Measurements from ENCODE around the gene C4A. TPM values are rescaled to one million over a fixed set of nuclear protein-coding genes. Genes with fewer than 3 reads are reported as not detected.
"Not testable (repeated sequence)": the region's sequence is repeated elsewhere in the genome, so short reads cannot be mapped to it uniquely, and the experiment has no call there.

C4A gene
- total and polyA plus RNA-seq, 12 donors, result 30.1 to 367 (median 57.4) TPM

DNA sequence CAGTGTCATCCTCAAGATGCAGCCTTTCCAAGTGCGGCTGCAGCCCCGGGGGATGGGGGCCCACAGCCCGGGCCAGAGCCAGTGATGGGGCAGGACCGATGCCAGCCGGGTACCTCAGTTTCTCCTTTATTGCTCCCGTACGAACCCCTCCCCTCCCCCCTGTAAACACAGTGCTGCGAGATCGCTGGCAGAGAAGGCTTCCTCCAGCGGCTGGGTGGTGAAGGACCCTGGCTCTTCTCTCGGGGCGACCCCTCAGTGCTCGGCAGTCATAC lies 59.1 kb downstream of the C4A start:
- intact Hi-C loops (cut with DNase I); H3K4me1 ChIP-seq; H3K27me3 ChIP-seq; H3K4me3 ChIP-seq; H3K9me3 ChIP-seq; ATAC-seq; H3K27ac ChIP-seq; DNase-seq; H3K36me3 ChIP-seq: not testable (repeated sequence)
- 75 to 94% methylated on average over 5 of the region's 13 CpGs for WGBS, 2 donors

DNA sequence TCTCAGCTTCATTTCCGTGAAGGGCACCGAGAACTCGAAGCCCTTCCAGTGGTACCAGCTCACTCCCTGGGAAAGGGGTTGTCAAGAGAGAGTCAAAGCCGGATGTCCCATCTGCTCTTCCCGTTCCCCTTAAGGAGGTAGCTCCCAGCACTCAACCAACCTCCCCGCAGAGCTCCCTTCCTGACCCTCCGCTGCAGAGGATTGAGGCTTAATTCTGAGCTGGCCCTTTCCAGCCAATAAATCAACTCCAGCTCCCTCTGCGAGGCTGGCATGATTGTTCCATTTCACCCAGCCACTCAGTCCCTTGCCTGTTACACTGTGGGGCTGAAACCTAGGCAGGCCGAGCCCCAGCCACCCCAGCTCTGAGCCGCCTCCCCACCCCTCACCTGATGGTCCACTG lies 59.5 kb downstream of the C4A start:
- H3K27ac ChIP-seq; H3K27me3 ChIP-seq; intact Hi-C loops (cut with DNase I); DNase-seq; H3K9me3 ChIP-seq; H3K4me1 ChIP-seq; ATAC-seq; H3K4me3 ChIP-seq: not testable (repeated sequence)
- 56 to 74% methylated on average over 4 to 5 of the region's 10 CpGs for WGBS, 2 donors
- H3K36me3 ChIP-seq, result peaks cover 0 to 12% (median 0%) of the 10 kb centered on the region in 9 donors

DNA sequence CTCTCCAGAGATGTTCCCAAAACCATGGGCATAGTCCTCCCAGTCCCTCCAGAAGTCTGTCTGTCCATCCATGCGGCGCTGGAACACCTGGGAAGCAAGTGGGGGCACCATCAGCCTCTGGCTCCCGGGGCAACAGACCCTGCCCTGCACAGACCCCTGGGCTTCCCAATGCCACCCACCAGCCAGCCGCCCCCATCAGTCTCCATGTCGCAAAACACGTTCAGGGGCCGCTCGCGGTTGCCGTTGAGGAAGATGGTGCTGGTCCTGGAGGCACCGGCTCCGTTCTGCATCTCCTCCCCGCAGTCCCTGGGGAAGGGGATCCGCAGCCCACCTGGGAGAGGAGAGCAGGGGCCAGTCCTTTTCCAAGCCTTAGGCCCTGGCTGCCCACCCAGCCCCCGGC lies 60.4 kb downstream of the C4A start:
- WGBS, 2 donors, result 89 to 92% methylated on average over 11 to 13 of the region's 15 CpGs
- intact Hi-C loops (cut with DNase I); DNase-seq; H3K4me3 ChIP-seq; H3K27me3 ChIP-seq; ATAC-seq; H3K27ac ChIP-seq; H3K9me3 ChIP-seq: not testable (repeated sequence)
- H3K36me3 ChIP-seq, result peaks cover 0 to 21% (median 0%) of the 10 kb centered on the region in 9 donors
- peaks cover 4 to 15% (median 14%) of the 10 kb centered on the region in 9 donors for H3K4me1 ChIP-seq

GRCh38 chr6:32043589-32044380 lies 61.9 kb downstream of the C4A start:
- not testable (repeated sequence) for DNase-seq

GRCh38 chr6:32044916-32045315 lies 63.1 kb downstream of the C4A start:
- H3K4me3 ChIP-seq; H3K27me3 ChIP-seq; H3K27ac ChIP-seq; intact Hi-C loops (cut with DNase I); ATAC-seq; DNase-seq; H3K9me3 ChIP-seq: not testable (repeated sequence)
- WGBS, 2 donors, result 87 to 88% methylated on average over 10 to 11 of the region's 18 CpGs
- Histone ChIP-seq H3K4me1 (peaks cover 7 to 32% (median 26%) of the 10 kb centered on the region in 9 donors), H3K36me3 (peaks cover 0 to 47% (median 0%) of the 10 kb centered on the region in 9 donors)

More at GRCh38 chr6:32043589-32044380, 61.9 kb downstream of the C4A start:
- ATAC-seq; H3K27ac ChIP-seq; H3K9me3 ChIP-seq; H3K4me3 ChIP-seq; intact Hi-C loops (cut with DNase I); H3K27me3 ChIP-seq: not testable (repeated sequence)
- peaks cover 0 to 36% (median 0%) of the 10 kb centered on the region in 9 donors for H3K36me3 ChIP-seq
- H3K4me1 ChIP-seq, result peaks cover 7 to 30% (median 26%) of the 10 kb centered on the region in 9 donors
- WGBS, 2 donors, result 91 to 92% methylated on average over 15 to 17 of the region's 31 CpGs

DNA sequence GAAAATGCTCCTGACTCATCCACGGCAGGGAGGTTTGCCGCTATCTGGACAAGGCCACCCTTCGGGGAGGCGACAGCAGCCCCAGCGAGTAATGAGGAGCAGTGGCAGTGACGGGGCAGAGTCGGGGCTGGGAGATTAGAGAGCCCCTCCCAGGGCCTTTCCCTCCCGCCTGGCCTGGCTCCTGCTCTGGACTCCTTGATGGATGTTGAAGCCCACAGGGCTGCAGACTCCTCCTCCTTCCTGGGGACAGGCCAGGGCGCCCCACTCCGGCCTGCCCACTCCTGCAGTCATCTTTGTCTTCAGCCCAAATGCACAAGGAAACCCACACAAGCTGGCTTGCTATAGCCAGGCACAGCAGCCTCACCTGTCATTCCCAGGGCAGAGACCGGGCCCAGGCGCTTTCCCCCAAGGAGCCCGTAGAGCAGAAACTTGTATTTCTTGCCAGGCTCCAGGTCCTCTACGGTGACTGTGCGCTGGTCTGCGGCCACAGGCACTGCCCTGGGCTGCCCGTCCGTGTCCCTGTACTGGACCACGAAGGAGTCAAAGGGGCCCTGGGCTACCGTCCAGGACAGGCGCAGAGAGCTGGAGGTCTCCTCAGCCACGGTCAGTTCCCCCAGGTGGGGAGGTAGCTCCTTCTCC lies 64.1 kb downstream of the C4A start:
- peak overlapping the region in 9 of 10 donors; percentile 50 to 87 (median 79) for H3K27ac ChIP-seq
- H3K4me3 ChIP-seq, result no peak overlapping the region
- peaks cover 7 to 32% (median 26%) of the 10 kb centered on the region in 9 donors for H3K4me1 ChIP-seq
- DNase-seq (peak in 1 of 2 donors; percentile 44), ATAC-seq (peak in 5 of 8 donors; percentile 1 to 9 (median 2))
- 75 to 76% methylated on average over 22 of the region's 22 CpGs for WGBS, 2 donors
- no peaks in the 10 kb centered on the region for H3K9me3 ChIP-seq
- intact Hi-C loops (cut with DNase I), result no loop called here
- peaks cover 0 to 50% (median 0%) of the 10 kb centered on the region in 9 donors for H3K36me3 ChIP-seq
- TF ChIP-seq, protein P1, sequence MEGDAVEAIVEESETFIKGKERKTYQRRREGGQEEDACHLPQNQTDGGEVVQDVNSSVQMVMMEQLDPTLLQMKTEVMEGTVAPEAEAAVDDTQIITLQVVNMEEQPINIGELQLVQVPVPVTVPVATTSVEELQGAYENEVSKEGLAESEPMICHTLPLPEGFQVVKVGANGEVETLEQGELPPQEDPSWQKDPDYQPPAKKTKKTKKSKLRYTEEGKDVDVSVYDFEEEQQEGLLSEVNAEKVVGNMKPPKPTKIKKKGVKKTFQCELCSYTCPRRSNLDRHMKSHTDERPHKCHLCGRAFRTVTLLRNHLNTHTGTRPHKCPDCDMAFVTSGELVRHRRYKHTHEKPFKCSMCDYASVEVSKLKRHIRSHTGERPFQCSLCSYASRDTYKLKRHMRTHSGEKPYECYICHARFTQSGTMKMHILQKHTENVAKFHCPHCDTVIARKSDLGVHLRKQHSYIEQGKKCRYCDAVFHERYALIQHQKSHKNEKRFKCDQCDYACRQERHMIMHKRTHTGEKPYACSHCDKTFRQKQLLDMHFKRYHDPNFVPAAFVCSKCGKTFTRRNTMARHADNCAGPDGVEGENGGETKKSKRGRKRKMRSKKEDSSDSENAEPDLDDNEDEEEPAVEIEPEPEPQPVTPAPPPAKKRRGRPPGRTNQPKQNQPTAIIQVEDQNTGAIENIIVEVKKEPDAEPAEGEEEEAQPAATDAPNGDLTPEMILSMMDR (IDR thresholded peaks at IDR 0.05), result no peak
- H3K27me3 ChIP-seq, result no peaks in the 10 kb centered on the region
